Mucosa of stomach (tissue), 1 donor: Measurements from ENCODE around the gene ZNF74.
A peak's percentile ranks its signal among the peaks of the same experiment; 100 is the strongest.
"Not testable (repeated sequence)": the region's sequence is repeated elsewhere in the genome, so short reads cannot be mapped to it uniquely, and the experiment has no call there.

Experiments
- H3K27me3 ChIP-seq: one replicate; pipeline ENCODE4 v1.7.0; 2013; ENCODE audit warnings: mild to moderate bottlenecking, low read length; ENCODE audit not compliant: control insufficient read depth, insufficient read depth
- H3K36me3 ChIP-seq: one replicate; pipeline ENCODE4 v1.7.0; 2013; ENCODE audit warnings: low read length; ENCODE audit not compliant: control insufficient read depth, insufficient read depth
- H3K4me1 ChIP-seq: one replicate; pipeline ENCODE4 v1.7.0; 2013; ENCODE audit warnings: mild to moderate bottlenecking, low read length; ENCODE audit not compliant: control insufficient read depth, insufficient read depth
- H3K4me3 ChIP-seq: one replicate; pipeline ENCODE4 v1.7.0; 2013; ENCODE audit warnings: low read length
- H3K9ac ChIP-seq: one replicate; pipeline ENCODE4 v1.7.0; 2013; ENCODE audit warnings: mild to moderate bottlenecking, low read length, moderate library complexity
- H3K9me3 ChIP-seq: one replicate; pipeline ENCODE4 v1.7.0; 2013; ENCODE audit warnings: mild to moderate bottlenecking, low read length, moderate library complexity; ENCODE audit not compliant: control insufficient read depth
- donor health status: Pancreatic carcinoma.

The ZNF74 gene

DNA sequence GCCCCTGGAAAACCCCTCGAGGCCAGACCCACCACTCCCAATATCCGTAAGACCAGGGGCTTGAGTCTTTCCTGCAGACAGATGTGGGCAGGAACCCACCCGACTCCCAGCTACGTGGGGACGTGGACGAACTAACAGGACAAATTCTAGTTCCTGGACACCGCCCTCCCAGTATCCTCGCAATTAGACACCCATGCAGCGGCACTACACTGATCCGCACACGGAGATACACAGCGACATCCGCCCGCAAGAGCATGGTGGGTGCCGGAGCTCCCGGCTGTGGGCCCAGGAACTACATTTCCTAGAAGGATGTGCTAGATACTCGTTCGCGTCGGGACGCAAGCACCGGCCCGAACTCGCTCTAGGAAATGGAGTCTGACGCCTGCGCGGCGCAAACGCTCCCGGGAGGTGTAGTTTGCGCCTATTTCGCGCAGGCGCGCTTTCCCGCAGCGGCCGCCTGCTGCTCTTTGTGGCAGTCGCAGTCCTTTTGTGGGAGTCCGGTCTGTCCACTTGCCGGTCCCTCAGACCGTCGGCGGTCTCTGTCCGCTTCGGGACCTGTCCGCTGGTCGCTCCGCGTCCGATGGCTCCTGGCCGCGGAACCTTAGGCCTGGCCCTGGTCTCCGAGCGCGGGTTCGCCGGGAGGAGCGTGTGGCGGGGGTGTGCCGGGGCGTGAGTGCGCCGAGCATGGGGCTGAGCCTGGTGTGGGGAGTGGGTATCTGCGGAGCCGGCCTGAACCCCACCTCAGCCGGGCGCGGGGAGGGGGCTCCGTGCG, at the start of gene ZNF74:
Gene ZNF74, plus strand, starts transcription at position 447 of the 772 bp plus-strand sequence. CDS start 478 bp downstream, outside the sequence.
- H3K9ac ChIP-seq, result peak within 1 kb of the TSS; percentile 74
- H3K4me3 ChIP-seq, result peak within 1 kb of the TSS; percentile 82
- no peaks in the 10 kb centered on the region for H3K27me3 ChIP-seq
- H3K36me3 ChIP-seq, result no peaks in the 10 kb centered on the region
- no peaks in the 10 kb centered on the region for H3K9me3 ChIP-seq
- H3K4me1 ChIP-seq, result peaks cover 20% of the 10 kb centered on the region

DNA sequence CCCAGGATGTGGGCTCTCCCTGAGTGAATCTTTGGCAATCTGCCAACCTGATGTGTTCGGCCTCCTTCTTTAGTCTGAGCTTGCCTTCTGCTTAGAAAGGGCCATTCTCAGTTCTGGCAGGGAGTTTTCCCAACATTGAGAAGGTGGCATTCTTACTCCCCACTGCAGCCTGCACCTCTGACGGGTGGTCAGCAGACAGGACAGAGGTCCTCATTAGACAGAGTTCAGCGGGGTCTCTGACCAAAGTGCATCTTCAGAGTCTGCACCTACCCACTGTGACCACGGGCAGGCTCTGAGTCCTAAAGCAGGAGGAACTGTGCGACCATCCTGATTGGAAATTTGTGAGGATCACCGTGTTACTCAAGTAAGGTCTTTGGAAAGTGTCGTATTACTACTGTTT, 47.4 kb upstream of the ZNF74 start:
- H3K36me3 ChIP-seq, H3K27me3 ChIP-seq, H3K9ac ChIP-seq, H3K9me3 ChIP-seq, H3K4me1 ChIP-seq, H3K4me3 ChIP-seq: not testable (repeated sequence)

DNA sequence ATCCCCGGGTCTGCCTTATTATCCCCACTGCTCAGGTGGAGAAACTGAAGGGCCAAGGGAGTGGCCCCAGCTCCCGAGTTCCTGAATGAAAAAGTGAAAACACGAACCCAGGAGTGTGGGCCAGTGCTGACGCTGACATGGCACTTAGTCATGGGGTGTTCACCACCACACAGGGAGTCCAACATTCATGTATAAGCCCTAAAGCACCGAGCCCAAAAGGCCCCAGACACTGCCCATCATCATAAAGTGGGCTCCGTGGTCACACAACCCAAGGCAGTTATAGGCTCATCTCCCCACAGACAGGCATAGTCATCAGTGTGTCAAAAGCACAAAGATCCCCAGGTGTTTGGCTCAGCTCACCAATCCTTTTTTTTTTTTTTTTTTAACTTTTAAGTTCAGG, 41.4 kb upstream of the ZNF74 start:
- H3K36me3 ChIP-seq, H3K4me1 ChIP-seq, H3K9me3 ChIP-seq, H3K4me3 ChIP-seq, H3K27me3 ChIP-seq, H3K9ac ChIP-seq: not testable (repeated sequence)

DNA sequence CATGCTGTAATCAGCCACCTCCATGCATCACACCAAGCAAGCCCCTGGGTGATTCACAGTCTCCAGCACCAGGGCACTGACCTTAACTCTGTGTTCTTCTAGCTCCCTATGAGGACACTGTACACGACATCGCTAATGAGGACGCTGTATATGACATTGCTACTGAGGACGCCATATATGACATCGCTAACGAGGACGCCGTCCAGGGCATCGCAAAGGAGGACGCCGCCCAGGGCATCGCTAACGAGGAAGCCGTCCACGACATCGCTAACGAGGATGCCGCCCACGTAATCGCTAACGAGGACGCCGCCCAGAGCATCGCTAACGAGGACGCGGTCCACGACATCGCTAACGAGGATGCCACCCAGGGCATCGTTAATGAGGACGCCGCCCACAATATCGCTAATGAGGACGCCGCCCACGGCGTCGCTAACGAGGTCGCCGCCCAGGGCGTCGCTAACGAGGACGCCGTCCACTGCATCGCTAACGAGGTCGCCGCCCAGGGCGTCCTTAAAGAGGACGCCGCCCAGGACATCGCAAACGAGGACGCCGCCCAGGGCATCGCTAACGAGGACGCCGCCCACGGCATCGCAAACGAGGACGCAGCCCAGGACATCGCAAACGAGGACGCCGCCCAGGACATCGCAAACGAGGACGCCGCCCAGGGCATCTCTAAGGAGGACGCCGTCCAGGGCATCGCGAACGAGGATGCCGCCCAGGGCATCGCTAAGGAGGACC, 39.5 kb upstream of the ZNF74 start:
- Histone ChIP-seq H3K4me3 (no peak overlapping the region), H3K9me3 (no peaks in the 10 kb centered on the region), H3K27me3 (no peaks in the 10 kb centered on the region), H3K9ac (no peak overlapping the region), H3K4me1 (no peaks in the 10 kb centered on the region), H3K36me3 (no peaks in the 10 kb centered on the region)

DNA sequence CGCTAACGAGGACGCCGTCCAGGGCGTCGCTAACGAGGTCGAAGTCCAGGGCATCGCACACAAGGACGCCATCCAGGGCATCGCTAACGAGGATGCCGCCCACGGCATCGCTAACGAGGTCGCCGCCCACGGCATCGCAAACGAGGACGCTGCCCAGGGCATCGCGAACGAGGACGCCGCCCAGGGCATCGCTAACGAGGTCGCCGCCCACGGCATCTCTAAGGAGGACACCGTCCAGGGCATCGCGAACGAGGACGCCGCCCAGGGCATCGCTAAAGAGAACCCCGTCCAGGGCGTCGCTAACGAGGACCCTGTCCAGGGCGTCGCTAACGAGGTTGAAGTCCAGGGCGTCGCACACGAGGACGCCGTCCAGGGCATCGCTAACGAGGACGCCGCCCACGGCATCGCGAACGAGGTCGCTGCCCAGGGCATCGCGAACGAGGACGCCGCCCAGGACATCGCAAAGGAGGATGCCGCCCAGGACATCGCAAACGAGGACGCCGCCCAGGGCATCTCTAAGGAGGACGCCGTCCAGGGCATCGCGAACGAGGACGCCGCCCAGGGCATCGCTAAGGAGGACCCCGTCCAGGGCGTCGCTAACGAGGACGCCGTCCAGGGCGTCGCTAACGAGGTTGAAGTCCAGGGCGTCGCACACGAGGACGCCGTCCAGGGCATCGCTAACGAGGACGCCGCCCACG, 37.9 kb upstream of the ZNF74 start:
- not testable (repeated sequence) for H3K9ac ChIP-seq, H3K27me3 ChIP-seq, H3K4me1 ChIP-seq, H3K36me3 ChIP-seq, H3K9me3 ChIP-seq, H3K4me3 ChIP-seq

DNA sequence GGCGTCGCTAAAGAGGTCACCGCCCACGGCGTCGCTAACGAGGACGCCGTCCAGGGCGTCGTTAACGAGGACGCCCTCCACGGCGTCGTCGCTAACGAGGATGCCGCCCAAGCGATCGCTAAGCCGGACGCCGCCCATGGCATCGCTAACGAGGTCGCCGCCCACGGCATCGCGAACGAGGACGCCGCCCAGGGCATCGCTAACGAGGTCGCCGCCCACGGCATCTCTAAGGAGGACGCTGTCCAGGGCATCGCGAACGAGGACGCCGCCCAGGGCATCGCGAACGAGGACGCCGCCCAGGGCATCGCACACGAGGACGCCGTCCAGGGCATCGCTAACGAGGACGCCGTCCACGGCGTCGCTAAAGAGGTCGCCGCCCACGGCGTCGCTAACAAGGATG, 37.0 kb upstream of the ZNF74 start:
- not testable (repeated sequence) for H3K36me3 ChIP-seq, H3K9me3 ChIP-seq, H3K4me3 ChIP-seq, H3K27me3 ChIP-seq, H3K9ac ChIP-seq, H3K4me1 ChIP-seq

DNA sequence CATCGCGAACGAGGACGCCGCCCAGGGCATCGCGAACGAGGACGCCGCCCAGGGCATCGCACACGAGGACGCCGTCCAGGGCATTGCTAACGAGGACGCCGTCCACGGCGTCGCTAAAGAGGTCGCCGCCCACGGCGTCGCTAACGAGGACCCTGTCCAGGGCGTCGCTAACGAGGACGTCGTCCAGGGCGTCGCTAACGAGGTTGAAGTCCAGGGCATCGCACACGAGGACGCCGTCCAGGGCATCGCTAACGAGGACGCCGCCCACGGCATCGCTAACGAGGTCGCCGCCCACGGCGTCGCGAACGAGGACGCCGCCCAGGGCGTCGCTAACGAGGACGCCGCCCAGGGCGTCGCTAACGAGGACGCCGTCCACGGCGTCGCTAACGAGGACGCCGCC, 36.0 kb upstream of the ZNF74 start:
- H3K9me3 ChIP-seq, H3K9ac ChIP-seq, H3K4me1 ChIP-seq, H3K27me3 ChIP-seq, H3K4me3 ChIP-seq, H3K36me3 ChIP-seq: not testable (repeated sequence)

DNA sequence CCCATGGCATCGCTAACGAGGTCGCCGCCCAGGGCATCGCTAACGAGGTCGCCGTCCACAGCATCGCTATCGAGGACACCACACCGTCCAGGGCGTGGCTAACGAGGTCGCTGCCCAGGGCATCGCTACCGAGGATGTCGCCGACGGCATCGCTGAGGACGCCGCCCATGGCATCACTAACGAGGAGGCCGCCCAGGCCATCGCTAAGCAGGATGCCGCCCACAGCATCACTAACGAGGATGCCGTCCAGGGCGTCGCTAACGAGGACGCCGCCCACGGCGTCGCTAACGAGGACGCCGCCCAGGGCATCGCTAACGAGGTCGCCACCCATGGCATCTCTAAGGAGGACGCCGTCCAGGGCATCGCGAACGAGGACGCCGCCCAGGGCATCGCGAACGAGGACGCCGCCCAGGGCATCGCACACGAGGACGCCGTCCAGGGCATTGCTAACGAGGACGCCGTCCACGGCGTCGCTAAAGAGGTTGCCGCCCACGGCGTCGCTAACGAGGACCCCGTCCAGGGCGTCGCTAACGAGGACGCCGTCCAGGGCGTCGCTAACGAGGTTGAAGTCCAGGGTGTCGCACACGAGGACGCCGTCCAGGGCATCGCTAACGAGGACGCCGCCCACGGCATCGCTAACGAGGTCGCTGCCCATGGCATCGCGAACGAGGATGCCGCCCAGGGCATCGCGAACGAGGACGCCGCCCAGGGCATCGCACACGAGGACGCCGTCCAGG, 35.3 kb upstream of the ZNF74 start:
- not testable (repeated sequence) for H3K27me3 ChIP-seq, H3K36me3 ChIP-seq, H3K4me3 ChIP-seq, H3K9ac ChIP-seq, H3K4me1 ChIP-seq, H3K9me3 ChIP-seq

DNA sequence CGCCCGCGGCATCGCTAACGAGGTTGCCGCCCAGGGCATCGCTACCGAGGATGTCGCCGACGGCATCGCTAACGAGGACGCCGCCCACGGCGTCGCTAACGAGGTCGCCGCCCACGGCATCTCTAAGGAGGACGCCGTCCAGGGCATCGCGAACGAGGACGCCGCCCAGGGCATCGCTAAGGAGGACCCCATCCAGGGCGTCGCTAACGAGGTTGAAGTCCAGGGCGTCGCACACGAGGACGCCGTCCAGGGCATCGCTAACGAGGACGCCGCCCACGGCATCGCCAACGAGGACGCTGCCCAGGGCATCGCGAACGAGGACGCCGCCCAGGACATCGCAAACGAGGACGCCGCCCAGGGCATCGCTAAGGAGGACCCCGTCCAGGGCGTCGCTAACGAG, 33.7 kb upstream of the ZNF74 start:
- H3K9ac ChIP-seq, H3K9me3 ChIP-seq, H3K27me3 ChIP-seq, H3K4me1 ChIP-seq, H3K4me3 ChIP-seq, H3K36me3 ChIP-seq: not testable (repeated sequence)

DNA sequence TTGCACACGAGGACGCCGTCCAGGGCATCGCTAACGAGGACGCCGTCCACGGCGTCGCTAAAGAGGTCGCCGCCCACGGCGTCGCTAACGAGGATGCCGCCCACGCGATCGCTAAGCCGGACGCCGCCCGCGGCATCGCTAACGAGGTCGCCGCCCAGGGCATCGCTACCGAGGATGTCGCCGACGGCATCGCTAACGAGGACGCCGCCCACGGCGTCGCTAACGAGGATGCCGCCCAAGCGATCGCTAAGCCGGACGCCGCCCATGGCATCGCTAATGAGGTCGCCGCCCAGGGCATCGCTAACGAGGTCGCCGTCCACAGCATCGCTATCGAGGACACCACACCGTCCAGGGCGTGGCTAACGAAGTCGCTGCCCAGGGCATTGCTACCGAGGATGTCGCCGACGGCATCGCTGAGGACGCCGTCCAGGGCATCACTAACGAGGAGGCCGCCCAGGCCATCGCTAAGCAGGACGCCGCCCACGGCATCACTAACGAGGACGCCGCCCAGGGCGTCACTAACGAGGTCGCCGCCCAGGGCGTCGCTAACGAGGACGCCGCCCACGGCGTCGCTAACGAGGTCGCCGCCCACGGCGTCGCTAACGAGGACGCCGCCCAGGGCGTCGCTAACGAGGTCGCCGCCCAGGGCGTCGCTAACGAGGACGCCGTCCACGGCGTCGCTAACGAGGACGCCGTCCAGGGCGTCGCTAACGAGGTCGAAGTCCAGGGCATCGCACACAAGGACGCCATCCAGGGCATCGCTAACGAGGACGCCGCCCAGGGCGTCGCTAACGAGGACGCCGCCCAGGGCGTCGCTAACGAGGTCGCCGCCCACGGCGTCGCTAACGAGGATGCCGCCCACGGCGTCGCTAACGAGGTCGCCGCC, 32.8 kb upstream of the ZNF74 start:
- not testable (repeated sequence) for H3K4me1 ChIP-seq, H3K9ac ChIP-seq, H3K9me3 ChIP-seq, H3K27me3 ChIP-seq, H3K4me3 ChIP-seq, H3K36me3 ChIP-seq

DNA sequence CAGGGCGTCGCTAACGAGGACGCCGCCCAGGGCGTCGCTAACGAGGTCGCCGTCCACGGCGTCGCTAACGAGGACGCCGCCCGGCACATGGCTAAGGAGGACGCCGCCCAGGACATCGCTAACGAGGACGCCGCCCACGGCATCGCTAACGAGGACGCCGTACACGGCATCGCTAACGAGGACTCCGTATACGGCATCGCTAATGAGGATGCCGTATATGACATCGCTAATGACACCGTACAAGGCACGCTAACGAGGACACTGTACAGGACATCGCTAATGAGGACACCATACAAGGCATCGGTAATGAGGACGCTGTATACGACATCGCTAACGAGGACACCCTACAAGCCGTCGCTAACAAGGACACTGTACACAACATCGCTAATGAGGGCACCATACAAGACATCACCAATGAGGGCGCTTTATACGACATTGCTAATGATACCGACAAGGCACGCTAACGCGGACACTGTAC, 32.2 kb upstream of the ZNF74 start:
- not testable (repeated sequence) for H3K27me3 ChIP-seq, H3K4me3 ChIP-seq

More for the DNA sequence above, 32.2 kb upstream of the ZNF74 start:
- not testable (repeated sequence) for H3K36me3 ChIP-seq, H3K4me1 ChIP-seq, H3K9ac ChIP-seq, H3K9me3 ChIP-seq
